Fibroblast of lung (primary cell): ENCODE data around the gene GPR75. TPM values are rescaled to one million over a fixed set of nuclear protein-coding genes. Genes with fewer than 3 reads are reported as not detected.

Experiments used
- DNase-seq, 2 donors: peaks; one replicate each; pipeline versions ENCODE4 v3.0.0 to v3.0.0-alpha.2; 2010; ENCODE audit warnings: low read depth in 2 of 2
- H2AFZ ChIP-seq: 2 replicates; pipeline ENCODE4 v1.5.1; 2012; ENCODE audit warnings: low read length, control low read depth, inconsistent platforms
- H3K27ac ChIP-seq: 2 replicates; pipeline ENCODE4 v1.5.1; 2011; ENCODE audit warnings: low read length, control low read depth; ENCODE audit not compliant: insufficient read depth
- H3K27me3 ChIP-seq: 2 replicates; pipeline ENCODE4 v1.5.1; 2011; ENCODE audit warnings: mild to moderate bottlenecking, low read length; ENCODE audit not compliant: control insufficient read depth, insufficient read depth
- H3K36me3 ChIP-seq: 2 replicates; pipeline ENCODE4 v1.5.1; 2011; ENCODE audit warnings: low read length; ENCODE audit not compliant: control insufficient read depth, insufficient read depth
- H3K4me1 ChIP-seq: 2 replicates; pipeline ENCODE4 v1.5.1; 2011; ENCODE audit warnings: low read length; ENCODE audit not compliant: control insufficient read depth, insufficient read depth; ENCODE audit errors: extremely low read depth
- H3K4me2 ChIP-seq: 2 replicates; pipeline ENCODE4 v1.5.1; 2011; ENCODE audit warnings: low read length, control low read depth; ENCODE audit not compliant: insufficient read depth; ENCODE audit errors: extremely low read depth
- H3K4me3 ChIP-seq, 4 experiments: fragments of 200-600 bp in 1 of 4; sonication (generic) in 1 of 4; replicated peaks in 1 of 4; 2 replicates each; pipeline ENCODE4 v1.5.1; 2011 to 2016; ENCODE audit warnings: low read length in 4 of 4, low read depth in 3 of 4, mild to moderate bottlenecking in 3 of 4, control low read depth in 2 of 4, inconsistent platforms in 1 of 4, mixed read lengths in 1 of 4; ENCODE audit not compliant: insufficient read depth in 1 of 4; ENCODE audit errors: control extremely low read depth in 1 of 4
- H3K79me2 ChIP-seq: 2 replicates; pipeline ENCODE4 v1.5.1; 2012; ENCODE audit warnings: mild to moderate bottlenecking, low read length, inconsistent platforms; ENCODE audit not compliant: control insufficient read depth, insufficient read depth
- H3K9ac ChIP-seq: 2 replicates; pipeline ENCODE4 v1.5.1; 2011; ENCODE audit warnings: mild to moderate bottlenecking, low read length, control low read depth; ENCODE audit not compliant: insufficient read depth
- H3K9me3 ChIP-seq: 2 replicates; pipeline ENCODE4 v1.5.1; 2012; ENCODE audit warnings: low read depth, low read length; ENCODE audit not compliant: control insufficient read depth, insufficient read depth
- H4K20me1 ChIP-seq: 2 replicates; pipeline ENCODE4 v1.5.1; 2011; ENCODE audit warnings: low read length; ENCODE audit not compliant: control insufficient read depth, insufficient read depth; ENCODE audit errors: extremely low read depth
- CTCF ChIP-seq, 2 donors: IDR thresholded peaks in 1 of 2; conservative IDR thresholded peaks in 1 of 2; 1 replicate in 1 of 2; 2 replicates in 1 of 2; pipeline ENCODE4 v1.5.1; 2011 to 2012; ENCODE audit warnings: low read length in 2 of 2, control low read depth in 1 of 2, inconsistent platforms in 1 of 2, low read depth in 1 of 2, mild to moderate bottlenecking in 1 of 2
- EZH2 ChIP-seq: IDR thresholded peaks from 2 replicates; pipeline ENCODE4 v1.5.1; 2012; ENCODE audit warnings: low read length, control low read depth, mild to moderate bottlenecking; ENCODE audit errors: missing control alignments
- polyA plus RNA-seq, 2 donors: library from polyadenylated mRNA; depleted of rRNA in 1 of 2; stranded (reverse) in 1 of 2; unstranded in 1 of 2; fragments of >200 nt; gene quantifications; 2 replicates each; pipeline ENCODE4 v1.2.1, GENCODE V29; 2011 to 2012; ENCODE audit warnings: missing spikeins in 1 of 2
- total RNA-seq: library from RNA; depleted of rRNA; stranded (reverse); fragments of >200 nt; gene quantifications from 2 replicates; pipeline ENCODE4 v1.2.1, GENCODE V29; 2014

Gene GPR75
- total and polyA plus RNA-seq, 2 donors (not counting 1 experiment from before 2014, with no cell fraction given) = 1.4 to 1.8 TPM

- H3K79me2 ChIP-seq = no peaks in the 10 kb centered on the region
- H3K9me3 ChIP-seq = no peaks in the 10 kb centered on the region
- no peak overlapping the region for H2AFZ ChIP-seq
- H4K20me1 ChIP-seq = no peaks in the 10 kb centered on the region
- no peaks in the 10 kb centered on the region for H3K4me1 ChIP-seq
- no peaks in the 10 kb centered on the region for H3K27me3 ChIP-seq
- peaks cover 2% of the 10 kb centered on the region for H3K36me3 ChIP-seq
- H3K27ac ChIP-seq = no peak overlapping the region
- TF ChIP-seq EZH2 (no peak), CTCF (conservative IDR thresholded peaks at IDR 0.05 in 1 of 2, IDR thresholded peaks at IDR 0.05 in 1 of 2; ENCODE audit: low read depth in 1 of 2, low read length in 2 of 2) (no peak)
- no peak overlapping the region for H3K9ac ChIP-seq
- H3K4me2 ChIP-seq = no peak overlapping the region
- no peak for DNase-seq
- no peak overlapping the region for H3K4me3 ChIP-seq
Observed at GRCh38 chr2:53867169-53867568, 7.4 kb upstream of the GPR75 start.

GRCh38 chr2:53865962-53866361 lies 6.2 kb upstream of the GPR75 start:
- no peaks in the 10 kb centered on the region for H3K9me3 ChIP-seq
- no peak overlapping the region for H3K4me2 ChIP-seq
- H3K36me3 ChIP-seq = peaks cover 2% of the 10 kb centered on the region
- no peak overlapping the region for H3K4me3 ChIP-seq
- no peak overlapping the region for H3K27ac ChIP-seq
- H4K20me1 ChIP-seq = no peaks in the 10 kb centered on the region
- DNase-seq = peak in 1 of 2 donors; percentile 17
- H3K79me2 ChIP-seq = no peaks in the 10 kb centered on the region
- H3K4me1 ChIP-seq = no peaks in the 10 kb centered on the region
- TF ChIP-seq EZH2 (no peak), CTCF (conservative IDR thresholded peaks at IDR 0.05 in 1 of 2, IDR thresholded peaks at IDR 0.05 in 1 of 2; ENCODE audit: low read depth in 1 of 2, low read length in 2 of 2) (no peak)
- H2AFZ ChIP-seq = no peak overlapping the region
- no peak overlapping the region for H3K9ac ChIP-seq
- H3K27me3 ChIP-seq = no peaks in the 10 kb centered on the region

GRCh38 chr2:53865264-53865663 lies 5.5 kb upstream of the GPR75 start:
- no peak overlapping the region for H3K4me2 ChIP-seq
- DNase-seq = no peak
- H4K20me1 ChIP-seq = no peaks in the 10 kb centered on the region
- no peaks in the 10 kb centered on the region for H3K9me3 ChIP-seq
- H3K4me1 ChIP-seq = no peaks in the 10 kb centered on the region
- no peak overlapping the region for H3K4me3 ChIP-seq
- no peak for TF ChIP-seq CTCF (conservative IDR thresholded peaks at IDR 0.05 in 1 of 2, IDR thresholded peaks at IDR 0.05 in 1 of 2; ENCODE audit: low read depth in 1 of 2, low read length in 2 of 2)
- TF ChIP-seq EZH2 = no peak
- H3K36me3 ChIP-seq = peaks cover 2% of the 10 kb centered on the region
- no peak overlapping the region for H3K27ac ChIP-seq
- no peaks in the 10 kb centered on the region for H3K79me2 ChIP-seq
- H3K27me3 ChIP-seq = no peaks in the 10 kb centered on the region
- no peak overlapping the region for H3K9ac ChIP-seq
- no peak overlapping the region for H2AFZ ChIP-seq
